GM10248 (cell line): ENCODE measurements around the gene CAPN15.

Experiments
- CTCF ChIA-PET: fragments of 300-600 bp; sonication (Branson Sonifier 250); formaldehyde crosslinking; extraction: SDS; loops from one replicate; lab custom pipeline; 2021; ENCODE audit warnings: antibody characterized with exemption; lab: Yijun Ruan, JAX
- POLR2A ChIA-PET: fragments of 350-650 bp; sonication (Branson Sonifier 250); formaldehyde crosslinking; extraction: SDS; loops from one replicate; lab custom pipeline; 2020; ENCODE audit warnings: antibody characterized with exemption; lab: Yijun Ruan, JAX
- DNase-seq: peaks from one replicate; pipeline ENCODE4 v3.0.0; 2012; ENCODE audit errors: extremely low spot score
- CTCF ChIP-seq: IDR thresholded peaks from 2 replicates; pipeline ENCODE4 v1.5.1; 2012; ENCODE audit warnings: mild to moderate bottlenecking, low read depth; ENCODE audit errors: extremely low read depth, missing control alignments, control extremely low read depth

Gene CAPN15

GRCh38 chr16:561413-561794 is 33.9 kb downstream of the CAPN15 start:
- no peak for TF ChIP-seq CTCF
- ChIA-PET POLR2A (no interaction called here), CTCF (no interaction called here)
- no peak for DNase-seq

GRCh38 chr16:561957-562938 is 34.7 kb downstream of the CAPN15 start:
- ChIA-PET POLR2A (no interaction called here), CTCF (no interaction called here)
- no peak for DNase-seq
- no peak for TF ChIP-seq CTCF

GRCh38 chr16:563072-563644 is 35.6 kb downstream of the CAPN15 start:
- ChIA-PET CTCF (no interaction called here), POLR2A (no interaction called here)

GRCh38 chr16:564690-565418 is 37.3 kb downstream of the CAPN15 start:
- TF ChIP-seq CTCF = no peak
- ChIA-PET CTCF (no interaction called here), POLR2A (no interaction called here)
- no peak for DNase-seq

More at GRCh38 chr16:563072-563644, 35.6 kb downstream of the CAPN15 start:
- no peak for DNase-seq
- TF ChIP-seq CTCF = no peak

GRCh38 chr16:565419-566330 is 38.2 kb downstream of the CAPN15 start:
- ChIA-PET POLR2A (no interaction called here), CTCF (no interaction called here)
- no peak for TF ChIP-seq CTCF
- DNase-seq = no peak
